Calu3 (cell line): ENCODE measurements around the gene AP1S1. TPM values are rescaled to one million over a fixed set of nuclear protein-coding genes. Genes with fewer than 3 reads are reported as not detected.

ENCODE experiments used
- BruUV-seq: library from RNA; stranded (reverse); fragments of 400-500 nt; replicated peaks from 2 replicates; lab custom pipeline; 2021; lab: Mats Ljungman, UMichigan
- CTCF ChIA-PET: fragments of 300-600 bp; sonication (Branson Sonifier 250); formaldehyde crosslinking; loops from one replicate; lab custom pipeline; 2022; ENCODE audit warnings: antibody characterized with exemption; lab: Charles Lee
- DNase-seq: peaks from one replicate; pipeline ENCODE4 v3.0.0; 2022
- H3K27ac Mint-ChIP-seq: one replicate; pipeline ENCODE4 v1.8.0; 2022; ENCODE audit warnings: mixed read lengths; ENCODE audit not compliant: unreplicated experiment
- H3K27me3 Mint-ChIP-seq: one replicate; pipeline ENCODE4 v1.8.0; 2022; ENCODE audit warnings: mixed read lengths; ENCODE audit not compliant: unreplicated experiment
- H3K36me3 Mint-ChIP-seq: one replicate; pipeline ENCODE4 v1.8.0; 2022; ENCODE audit warnings: mild to moderate bottlenecking, moderate library complexity, mixed read lengths; ENCODE audit not compliant: insufficient read depth, unreplicated experiment
- H3K4me1 Mint-ChIP-seq: one replicate; pipeline ENCODE4 v1.8.0; 2022; ENCODE audit warnings: mild to moderate bottlenecking, low read depth, mixed read lengths; ENCODE audit not compliant: unreplicated experiment
- H3K4me3 Mint-ChIP-seq: one replicate; pipeline ENCODE4 v1.8.0; 2022; ENCODE audit warnings: mild to moderate bottlenecking, low read depth, moderate library complexity, mixed read lengths; ENCODE audit not compliant: unreplicated experiment
- H3K9me3 Mint-ChIP-seq: one replicate; pipeline ENCODE4 v1.8.0; 2022; ENCODE audit warnings: low read depth, mixed read lengths; ENCODE audit not compliant: unreplicated experiment
- CTCF ChIP-seq: fragments of 200-600 bp; IDR thresholded peaks from one replicate; pipeline ENCODE4 v1.8.0; 2022; ENCODE audit warnings: antibody characterized with exemption; ENCODE audit not compliant: unreplicated experiment
- intact Hi-C: fragments of 100-400 bp; cut with micrococcal nuclease; formaldehyde crosslinking; loops from one replicate; pipeline ENCODE4 v1.10.0; 2022; ENCODE audit not compliant: unreplicated experiment
- total RNA-seq: library from RNA; stranded (reverse); gene quantifications from 2 replicates; pipeline ENCODE4 v1.2.3, GENCODE V29; 2022

Gene AP1S1
- total RNA-seq, 1 experiment from 2014 or later = 45.6 TPM

- no peak for TF ChIP-seq CTCF
- H3K27me3 Mint-ChIP-seq = peaks cover 54% of the 10 kb centered on the region
- H3K36me3 Mint-ChIP-seq = peaks cover 53% of the 10 kb centered on the region
- H3K4me1 Mint-ChIP-seq = peaks cover 41% of the 10 kb centered on the region
- H3K27ac Mint-ChIP-seq = no peak within 1 kb of the TSS
- CTCF ChIA-PET = interaction anchor here (0.7 to 1.2 kb wide), 2 partner anchors 21 to 971 kb away, joined by 3 read pairs; no protein-coding TSS in a partner anchor
- intact Hi-C loops = no loop called here
- H3K4me3 Mint-ChIP-seq = peak within 1 kb of the TSS; percentile 70
- H3K9me3 Mint-ChIP-seq = no peaks in the 10 kb centered on the region
- BruUV-seq = no TSS peak
- peak; percentile 85 for DNase-seq
Observed at GRCh38 chr7:101165075-101165957, 11.0 kb downstream of the AP1S1 start, which contains the start of gene VGF. Gene VGF, minus strand, starts transcription at chr7:101165569. Its CDS starts 726 bp downstream, at chr7:101164843.

- CTCF ChIA-PET = interaction anchor here (0.7 kb wide), 1 partner anchor 970 kb away, joined by 3 read pairs; no protein-coding TSS in a partner anchor
- no peak for DNase-seq
- H3K4me1 Mint-ChIP-seq = peaks cover 41% of the 10 kb centered on the region
- peaks cover 50% of the 10 kb centered on the region for H3K36me3 Mint-ChIP-seq
- intact Hi-C loops = no loop called here
- no TSS peak for BruUV-seq
- peaks cover 62% of the 10 kb centered on the region for H3K27me3 Mint-ChIP-seq
- no peak overlapping the region for H3K27ac Mint-ChIP-seq
- no peaks in the 10 kb centered on the region for H3K9me3 Mint-ChIP-seq
- H3K4me3 Mint-ChIP-seq = peak overlapping the region; percentile 64
- no peak for TF ChIP-seq CTCF
Observed at GRCh38 chr7:101165958-101166647, 11.8 kb downstream of the AP1S1 start.

DNA sequence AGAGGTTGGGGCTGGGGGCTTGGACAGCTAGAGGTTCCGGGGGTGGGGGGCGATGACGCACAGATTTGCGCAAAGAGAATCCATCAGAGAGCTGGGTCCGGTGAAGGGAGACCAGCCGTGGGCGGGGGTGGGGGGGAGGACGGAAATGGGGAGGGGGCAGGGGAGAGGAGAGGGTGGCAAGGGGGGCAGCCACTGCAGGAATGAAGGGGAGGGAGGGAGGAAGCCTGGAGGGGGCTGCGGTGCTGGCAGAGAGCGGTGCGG, 12.3 kb downstream of the AP1S1 start:
- H3K27ac Mint-ChIP-seq = no peak overlapping the region
- peaks cover 45% of the 10 kb centered on the region for H3K4me1 Mint-ChIP-seq
- no peaks in the 10 kb centered on the region for H3K9me3 Mint-ChIP-seq
- DNase-seq = no peak
- CTCF ChIA-PET = no interaction called here
- TF ChIP-seq CTCF = no peak
- no peak overlapping the region for H3K4me3 Mint-ChIP-seq
- peaks cover 67% of the 10 kb centered on the region for H3K27me3 Mint-ChIP-seq
- BruUV-seq = no TSS peak
- intact Hi-C loops = no loop called here
- H3K36me3 Mint-ChIP-seq = peaks cover 50% of the 10 kb centered on the region

GRCh38 chr7:101166909-101167644, 12.8 kb downstream of the AP1S1 start:
- intact Hi-C loops = no loop called here
- H3K4me3 Mint-ChIP-seq = no peak overlapping the region
- DNase-seq = no peak
- BruUV-seq = no TSS peak
- TF ChIP-seq CTCF = no peak
- no peaks in the 10 kb centered on the region for H3K9me3 Mint-ChIP-seq
- H3K36me3 Mint-ChIP-seq = peaks cover 50% of the 10 kb centered on the region
- peaks cover 72% of the 10 kb centered on the region for H3K27me3 Mint-ChIP-seq
- peak overlapping the region; percentile 17 for H3K27ac Mint-ChIP-seq
- CTCF ChIA-PET = no interaction called here
- peaks cover 49% of the 10 kb centered on the region for H3K4me1 Mint-ChIP-seq
